M059J (cell line): ENCODE results near the gene YIPF3. TPM values are rescaled to one million over a fixed set of nuclear protein-coding genes. Genes with fewer than 3 reads are reported as not detected.

Experiments used
- DNase-seq: peaks from one replicate; pipeline ENCODE4 v3.0.0-alpha.2; 2012; ENCODE audit warnings: low read depth
- total RNA-seq: library from RNA; depleted of rRNA; stranded (reverse); fragments of >200 nt; shearing (Covaris generic); gene quantifications from 2 replicates; pipeline ENCODE4 v1.2.3, GENCODE V29; 2014; rRNA removed

YIPF3 gene
- total RNA-seq, 1 experiment from 2014 or later = 194 TPM

GRCh38 chr6:43464337-43464736 is 52.4 kb downstream of the YIPF3 start:
- no peak for DNase-seq

DNA sequence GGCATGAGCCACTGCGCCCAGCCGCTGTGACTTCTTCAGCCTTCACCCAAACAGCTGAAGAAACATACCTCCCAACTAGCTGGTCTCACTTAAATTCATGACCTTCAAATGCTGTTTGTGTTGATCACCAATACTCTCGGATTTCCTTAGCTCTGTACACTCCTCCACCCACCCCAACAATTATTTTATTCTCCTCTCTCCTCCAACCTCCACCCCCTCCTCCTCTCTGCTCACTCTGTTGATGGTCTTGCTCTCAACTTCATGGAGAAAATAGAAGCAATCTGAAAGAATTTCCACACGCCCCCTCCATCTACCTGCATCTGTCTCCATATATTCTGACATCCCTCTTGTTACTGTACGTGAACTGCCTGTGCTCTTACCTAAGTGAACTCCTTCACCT is 54.8 kb downstream of the YIPF3 start:
- DNase-seq = no peak

Other genes starting within 250 kb of the YIPF3 start
- not detected in 2 replicates for gene SLC22A7, start 218.7 kb downstream of the YIPF3 start, total RNA-seq
- gene CRIP3, start 208.1 kb downstream of the YIPF3 start, total RNA-seq = not detected in 2 replicates
- gene ZNF318, start 147.3 kb downstream of the YIPF3 start, total RNA-seq = 8.4 and 10.9 TPM in 2 replicates
- 11.7 and 16.5 TPM in 2 replicates for gene ABCC10, start 89.4 kb downstream of the YIPF3 start, total RNA-seq
- 1.3 and 3.4 TPM in 2 replicates for gene DLK2, start 61.4 kb downstream of the YIPF3 start, total RNA-seq
- gene TJAP1, start 39.4 kb downstream of the YIPF3 start, total RNA-seq = 14.6 and 21.8 TPM in 2 replicates
- 0.05 and 0.32 TPM in 2 replicates for gene LRRC73, start 6.6 kb downstream of the YIPF3 start, total RNA-seq
- 21.8 and 27.8 TPM in 2 replicates for gene POLR1C, start 163 bp upstream of the YIPF3 start, total RNA-seq
- gene XPO5, start 59.1 kb upstream of the YIPF3 start, total RNA-seq = 28.9 and 42.2 TPM in 2 replicates
- 17.9 and 28.8 TPM in 2 replicates for gene POLH, start 59.3 kb upstream of the YIPF3 start, total RNA-seq
- gene GTPBP2, start 112.3 kb upstream of the YIPF3 start, total RNA-seq = 51.6 and 81.1 TPM in 2 replicates
- gene MAD2L1BP, start 118.9 kb upstream of the YIPF3 start, total RNA-seq = 75.7 and 116 TPM in 2 replicates
- 0.05 and 0.69 TPM in 2 replicates for gene RSPH9, start 128.1 kb upstream of the YIPF3 start, total RNA-seq
- 63.0 and 71.2 TPM in 2 replicates for gene MRPS18A, start 170.9 kb upstream of the YIPF3 start, total RNA-seq